HG03097 (cell line): Measurements from ENCODE around the gene CCPG1.

Source experiments
- ATAC-seq: cut with Tn5 transposase; IDR thresholded peaks from one replicate; pipeline ENCODE4 v1.9.1; 2021; ENCODE audit not compliant: unreplicated experiment, low FRiP score

CCPG1 gene

GRCh38 chr15:55389264-55389607, 18.9 kb downstream of the CCPG1 start:
- no peak for ATAC-seq

- no peak for ATAC-seq
These were observed 21.1 kb downstream of the CCPG1 start for GRCh38 chr15:55387027-55387426.

- ATAC-seq = no peak
These were observed 24.5 kb downstream of the CCPG1 start for GRCh38 chr15:55383687-55384086.

- ATAC-seq = no peak
These were observed 26.6 kb downstream of the CCPG1 start for GRCh38 chr15:55381595-55381994.

GRCh38 chr15:55379095-55379494, 29.1 kb downstream of the CCPG1 start:
- ATAC-seq = no peak

GRCh38 chr15:55372701-55373440, 35.3 kb downstream of the CCPG1 start:
- ATAC-seq = no peak

- no peak for ATAC-seq
These were observed 41.2 kb downstream of the CCPG1 start for GRCh38 chr15:55366981-55367380.

- no peak for ATAC-seq
These were observed 45.5 kb downstream of the CCPG1 start for GRCh38 chr15:55362641-55363040.

GRCh38 chr15:55361048-55361447, 47.1 kb downstream of the CCPG1 start:
- no peak for ATAC-seq

GRCh38 chr15:55360256-55360655, 47.9 kb downstream of the CCPG1 start:
- ATAC-seq = no peak

GRCh38 chr15:55358471-55358870, 49.7 kb downstream of the CCPG1 start:
- no peak for ATAC-seq

- ATAC-seq = no peak
These were observed 50.4 kb downstream of the CCPG1 start for GRCh38 chr15:55357774-55358173.

GRCh38 chr15:55356985-55357585, 51.1 kb downstream of the CCPG1 start:
- no peak for ATAC-seq

- no peak for ATAC-seq
These were observed 55.1 kb downstream of the CCPG1 start for GRCh38 chr15:55353025-55353424.

- no peak for ATAC-seq
These were observed 58.9 kb downstream of the CCPG1 start for GRCh38 chr15:55349282-55349681.

GRCh38 chr15:55348281-55348778, 59.8 kb downstream of the CCPG1 start:
- ATAC-seq = no peak

GRCh38 chr15:55344206-55344605, 64.0 kb downstream of the CCPG1 start:
- ATAC-seq = no peak

- no peak for ATAC-seq
These were observed 65.0 kb downstream of the CCPG1 start for GRCh38 chr15:55343168-55343567.

GRCh38 chr15:55337160-55337559, 71.0 kb downstream of the CCPG1 start:
- no peak for ATAC-seq

GRCh38 chr15:55334997-55335396, 73.2 kb downstream of the CCPG1 start:
- no peak for ATAC-seq

GRCh38 chr15:55334371-55334770, 73.8 kb downstream of the CCPG1 start:
- no peak for ATAC-seq

GRCh38 chr15:55327387-55327786, 80.8 kb downstream of the CCPG1 start:
- no peak for ATAC-seq
